Neutrophil (primary cell): ENCODE measurements around the gene HHAT.

Experiments
- H3K27ac ChIP-seq: fragments of 200-600 bp; sonication (generic); 2 replicates; pipeline ENCODE4 v1.5.1; 2016; ENCODE audit warnings: mild to moderate bottlenecking, moderate library complexity
- H3K27me3 ChIP-seq: fragments of 200-600 bp; sonication (generic); 2 replicates; pipeline ENCODE4 v1.6.0; 2016; ENCODE audit warnings: mild to moderate bottlenecking
- H3K36me3 ChIP-seq: fragments of 200-600 bp; sonication (generic); 2 replicates; pipeline ENCODE4 v1.5.1; 2017
- H3K4me1 ChIP-seq, 2 experiments: fragments of 200-600 bp in 1 of 2; sonication (generic) in 1 of 2; 1 replicate in 1 of 2; 2 replicates in 1 of 2; pipeline versions ENCODE4 v1.5.1 to v1.6.1; 2013 to 2016; ENCODE audit warnings: low read depth in 1 of 2, low read length in 1 of 2, mild to moderate bottlenecking in 1 of 2, moderate library complexity in 1 of 2; ENCODE audit not compliant: control insufficient read depth in 1 of 2, insufficient read depth in 1 of 2
- H3K4me3 ChIP-seq, 2 experiments: fragments of 200-600 bp in 1 of 2; sonication (generic) in 1 of 2; 1 replicate in 1 of 2; 2 replicates in 1 of 2; pipeline ENCODE4 v1.5.1; 2013 to 2016; ENCODE audit warnings: low read depth in 1 of 2, low read length in 1 of 2, mild to moderate bottlenecking in 1 of 2, moderate library complexity in 1 of 2
- H3K9me3 ChIP-seq: fragments of 200-600 bp; sonication (generic); 2 replicates; pipeline ENCODE4 v1.5.1; 2016
- TF ChIP-seq, protein P1 (sequence below): fragments of 200-600 bp; sonication (generic); IDR thresholded peaks from 2 replicates; pipeline ENCODE4 v1.5.1; 2016; ENCODE audit warnings: antibody characterized with exemption

HHAT gene

DNA sequence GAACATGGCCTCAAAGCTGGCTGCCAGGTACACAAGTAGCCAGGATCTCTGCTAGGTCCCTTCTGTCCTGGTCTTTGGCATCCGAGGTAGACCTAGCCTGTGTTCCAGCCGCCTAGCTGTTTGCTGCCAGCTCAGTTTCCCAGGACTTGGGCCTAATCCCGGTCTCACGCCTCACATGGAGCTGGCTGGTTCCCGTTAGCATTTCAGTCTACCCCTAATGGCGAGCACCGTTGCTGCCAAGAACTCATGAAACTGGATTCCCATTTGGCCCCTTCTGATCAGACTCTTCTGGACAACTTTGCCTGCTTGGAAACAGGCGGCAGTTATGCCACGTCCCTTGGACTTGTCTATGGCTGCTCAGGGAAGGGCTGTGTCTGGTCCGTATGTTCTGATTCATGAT is 26.2 kb upstream of the HHAT start:
- Histone ChIP-seq H3K36me3 (no peaks in the 10 kb centered on the region), H3K27me3 (peaks cover 37% of the 10 kb centered on the region), H3K4me3 (no peak overlapping the region), H3K4me1 (no peaks in the 10 kb centered on the region), H3K9me3 (no peaks in the 10 kb centered on the region), H3K27ac (no peak overlapping the region)
- TF ChIP-seq, protein P1, sequence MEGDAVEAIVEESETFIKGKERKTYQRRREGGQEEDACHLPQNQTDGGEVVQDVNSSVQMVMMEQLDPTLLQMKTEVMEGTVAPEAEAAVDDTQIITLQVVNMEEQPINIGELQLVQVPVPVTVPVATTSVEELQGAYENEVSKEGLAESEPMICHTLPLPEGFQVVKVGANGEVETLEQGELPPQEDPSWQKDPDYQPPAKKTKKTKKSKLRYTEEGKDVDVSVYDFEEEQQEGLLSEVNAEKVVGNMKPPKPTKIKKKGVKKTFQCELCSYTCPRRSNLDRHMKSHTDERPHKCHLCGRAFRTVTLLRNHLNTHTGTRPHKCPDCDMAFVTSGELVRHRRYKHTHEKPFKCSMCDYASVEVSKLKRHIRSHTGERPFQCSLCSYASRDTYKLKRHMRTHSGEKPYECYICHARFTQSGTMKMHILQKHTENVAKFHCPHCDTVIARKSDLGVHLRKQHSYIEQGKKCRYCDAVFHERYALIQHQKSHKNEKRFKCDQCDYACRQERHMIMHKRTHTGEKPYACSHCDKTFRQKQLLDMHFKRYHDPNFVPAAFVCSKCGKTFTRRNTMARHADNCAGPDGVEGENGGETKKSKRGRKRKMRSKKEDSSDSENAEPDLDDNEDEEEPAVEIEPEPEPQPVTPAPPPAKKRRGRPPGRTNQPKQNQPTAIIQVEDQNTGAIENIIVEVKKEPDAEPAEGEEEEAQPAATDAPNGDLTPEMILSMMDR = no peak

DNA sequence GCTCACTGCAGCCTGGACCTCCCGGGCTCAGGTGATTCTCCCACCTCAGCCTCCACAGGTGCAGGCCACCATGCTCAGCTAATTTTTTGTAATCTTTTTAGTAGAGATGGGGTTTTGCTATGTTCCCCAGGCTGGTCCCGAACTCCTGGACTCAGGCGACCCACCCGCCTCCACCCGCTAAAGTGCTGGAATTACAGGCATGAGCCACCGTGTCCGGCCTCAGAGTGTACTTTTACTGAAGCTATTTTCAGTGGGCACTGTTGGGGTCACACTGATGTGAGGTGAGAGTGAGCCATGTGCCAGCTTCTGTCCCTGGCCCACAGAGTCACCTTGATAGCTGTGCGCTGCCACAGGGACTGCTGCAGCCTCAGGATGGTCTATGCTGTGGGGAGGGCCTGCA is 25.3 kb upstream of the HHAT start:
- H3K27me3 ChIP-seq = peaks cover 37% of the 10 kb centered on the region
- H3K27ac ChIP-seq = no peak overlapping the region
- H3K4me3 ChIP-seq = no peak overlapping the region
- H3K9me3 ChIP-seq = no peaks in the 10 kb centered on the region
- no peaks in the 10 kb centered on the region for H3K36me3 ChIP-seq
- no peaks in the 10 kb centered on the region for H3K4me1 ChIP-seq
- TF ChIP-seq, protein P1 = no peak

DNA sequence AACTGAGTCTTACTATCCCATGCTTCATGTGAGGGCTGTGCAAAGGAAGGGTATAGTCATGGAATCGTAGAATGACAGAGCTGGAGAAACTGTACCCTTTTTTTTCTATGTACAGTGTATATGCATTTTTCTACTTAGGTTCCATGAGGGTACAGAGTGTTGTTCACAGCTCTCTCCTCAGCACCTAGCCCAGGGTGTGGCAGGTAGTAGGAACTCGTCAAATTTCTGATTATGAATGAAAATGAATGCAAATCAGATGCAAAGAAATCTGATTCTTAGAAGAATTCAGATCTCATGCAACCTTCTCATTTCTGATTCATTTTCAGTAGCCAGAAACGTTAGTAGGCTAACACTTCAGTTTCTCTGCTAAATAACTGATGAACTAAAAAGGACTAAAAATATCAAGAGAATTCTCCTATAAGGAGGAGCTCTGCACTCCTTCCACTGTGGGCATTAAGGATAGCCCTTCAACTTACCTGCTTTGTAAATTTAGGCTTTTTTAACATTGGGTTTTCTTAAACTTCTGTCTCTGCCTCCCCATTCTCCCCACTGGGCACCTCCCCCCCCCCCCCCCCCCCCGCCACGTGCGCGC is 18.0 kb upstream of the HHAT start:
- H3K27ac ChIP-seq = no peak overlapping the region

DNA sequence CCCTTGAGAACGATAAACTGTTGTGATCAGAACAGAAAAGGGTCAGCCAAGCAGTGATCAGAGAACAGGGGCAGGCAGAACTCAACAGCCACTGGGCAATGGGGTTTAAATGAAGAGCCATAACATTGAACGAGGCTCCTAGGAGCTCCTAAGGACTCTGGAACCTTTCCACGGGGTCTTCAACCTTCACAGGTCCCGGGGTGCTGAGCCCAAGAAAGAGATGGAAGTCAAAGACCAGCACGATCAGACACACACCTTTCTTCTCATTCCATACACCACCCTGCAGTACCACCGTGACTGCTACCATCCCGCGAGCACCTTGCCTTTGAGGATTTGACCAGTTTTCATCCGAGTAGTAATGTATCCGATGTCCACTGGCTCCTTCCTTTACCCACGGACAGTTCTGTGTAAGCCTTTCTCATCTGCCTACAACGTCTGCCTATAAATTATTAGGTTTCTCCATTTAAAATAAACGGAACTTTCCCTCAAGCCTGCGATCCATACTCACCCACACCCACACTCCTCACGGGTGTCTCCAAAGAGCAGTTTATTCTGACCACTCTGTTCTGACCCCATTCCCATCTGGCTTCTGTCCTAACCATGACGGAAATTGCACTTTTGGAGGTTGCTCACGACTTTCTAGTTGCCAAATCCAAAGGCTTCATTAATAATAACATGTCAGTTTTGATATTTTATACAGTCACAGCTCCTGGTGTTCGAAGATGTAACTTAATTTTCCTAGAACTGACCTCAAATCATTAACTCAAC is 16.8 kb upstream of the HHAT start:
- Histone ChIP-seq H3K9me3 (no peaks in the 10 kb centered on the region), H3K27me3 (peaks cover 78% of the 10 kb centered on the region), H3K27ac (no peak overlapping the region), H3K4me1 (no peaks in the 10 kb centered on the region), H3K4me3 (no peak overlapping the region), H3K36me3 (no peaks in the 10 kb centered on the region)
- TF ChIP-seq, protein P1 = no peak

More for the DNA sequence above, 18.0 kb upstream of the HHAT start:
- Histone ChIP-seq H3K4me1 (no peaks in the 10 kb centered on the region), H3K27me3 (peaks cover 67% of the 10 kb centered on the region), H3K9me3 (no peaks in the 10 kb centered on the region), H3K36me3 (no peaks in the 10 kb centered on the region), H3K4me3 (no peak overlapping the region)
- TF ChIP-seq, protein P1 = no peak

DNA sequence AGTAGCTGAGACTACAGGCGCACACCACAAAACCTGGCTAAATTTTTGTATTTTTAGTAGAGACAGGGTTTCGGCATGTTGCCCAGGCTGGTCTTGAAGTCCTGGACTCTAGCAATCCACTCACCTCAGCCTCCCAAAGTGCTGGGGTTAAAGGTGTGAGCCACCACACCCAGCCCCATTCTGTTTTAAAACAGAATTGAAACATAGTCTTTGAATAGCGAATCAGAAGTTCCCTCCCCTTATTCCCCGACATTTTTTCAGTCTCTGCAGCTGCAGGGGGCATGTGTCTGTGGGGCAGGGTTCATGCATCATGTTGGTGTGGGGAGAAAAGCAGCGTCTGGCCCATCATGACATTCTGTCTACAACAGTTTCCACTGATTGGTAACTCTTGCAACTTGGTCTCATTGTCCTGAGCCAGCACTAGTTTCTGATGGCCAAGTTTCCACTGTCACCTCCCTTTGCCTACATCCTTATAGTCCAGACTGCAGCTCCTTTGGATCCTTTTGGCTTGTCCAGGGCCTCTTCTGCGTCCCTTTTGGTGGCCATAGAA is 15.6 kb upstream of the HHAT start:
- H3K9me3 ChIP-seq = no peaks in the 10 kb centered on the region
- no peaks in the 10 kb centered on the region for H3K36me3 ChIP-seq

More for the DNA sequence above, 15.6 kb upstream of the HHAT start:
- H3K27ac ChIP-seq = no peak overlapping the region
- TF ChIP-seq, protein P1 = no peak
- H3K4me1 ChIP-seq = no peaks in the 10 kb centered on the region
- H3K27me3 ChIP-seq = peaks cover 80% of the 10 kb centered on the region
- no peak overlapping the region for H3K4me3 ChIP-seq
